H9 (cell line): ENCODE data around the gene KIRREL3. TPM values are rescaled to one million over a fixed set of nuclear protein-coding genes. Genes with fewer than 3 reads are reported as not detected.

Experiments
- DNase-seq: peaks from one replicate; pipeline ENCODE4 v3.0.0-alpha.2; 2017
- H2AFZ ChIP-seq: one replicate; pipeline ENCODE4 v1.6.1; 2013; ENCODE audit warnings: mild to moderate bottlenecking, low read length, control low read depth, moderate library complexity
- H2AK5ac ChIP-seq: 2 replicates; pipeline ENCODE4 v1.6.1; 2013; ENCODE audit warnings: low read length, control low read depth, mixed read lengths; ENCODE audit not compliant: insufficient read length
- H2BK120ac ChIP-seq: one replicate; pipeline ENCODE4 v1.6.1; 2013; ENCODE audit warnings: low read depth, mild to moderate bottlenecking, low read length, control low read depth, inconsistent platforms; ENCODE audit not compliant: poor library complexity, severe bottlenecking
- H2BK12ac ChIP-seq: 2 replicates; pipeline ENCODE4 v1.6.1; 2013; ENCODE audit warnings: low read length, control low read depth, mixed read lengths, low read depth; ENCODE audit not compliant: insufficient read length
- H2BK15ac ChIP-seq: 2 replicates; pipeline ENCODE4 v1.6.1; 2013; ENCODE audit warnings: low read depth, low read length, control low read depth
- H2BK20ac ChIP-seq: one replicate; pipeline ENCODE4 v1.6.1; 2013; ENCODE audit warnings: low read depth, mild to moderate bottlenecking, low read length, control low read depth, inconsistent platforms; ENCODE audit not compliant: poor library complexity, severe bottlenecking
- H2BK5ac ChIP-seq: 2 replicates; pipeline ENCODE4 v1.6.1; 2013; ENCODE audit warnings: low read length, control low read depth, mixed read lengths; ENCODE audit not compliant: insufficient read length
- H3K14ac ChIP-seq: 2 replicates; pipeline ENCODE4 v1.6.1; 2013; ENCODE audit warnings: low read length, control low read depth; ENCODE audit not compliant: insufficient read depth
- H3K18ac ChIP-seq: 2 replicates; pipeline ENCODE4 v1.6.1; 2013; ENCODE audit warnings: low read depth, mild to moderate bottlenecking, mixed read lengths, low read length, control low read depth; ENCODE audit not compliant: insufficient read length
- H3K23ac ChIP-seq: 2 replicates; pipeline ENCODE4 v1.6.1; 2013; ENCODE audit warnings: low read length, control low read depth, mixed read lengths, low read depth; ENCODE audit not compliant: insufficient read length
- H3K23me2 ChIP-seq: 2 replicates; pipeline ENCODE4 v1.6.1; 2013; ENCODE audit warnings: low read depth, mild to moderate bottlenecking, mixed read lengths, low read length, control low read depth; ENCODE audit not compliant: insufficient read length, poor library complexity, severe bottlenecking
- H3K27ac ChIP-seq: 2 replicates; pipeline ENCODE4 v1.5.1; 2013; ENCODE audit warnings: low read length, control low read depth, mixed read lengths, low read depth; ENCODE audit not compliant: insufficient read length
- H3K27me3 ChIP-seq: 2 replicates; pipeline ENCODE4 v1.6.1; 2013; ENCODE audit warnings: low read length, control low read depth, inconsistent platforms; ENCODE audit not compliant: insufficient read depth
- H3K4ac ChIP-seq: 2 replicates; pipeline ENCODE4 v1.6.1; 2013; ENCODE audit warnings: low read depth, mild to moderate bottlenecking, control low read depth, inconsistent platforms, low read length, moderate library complexity
- H3K4me1 ChIP-seq: 2 replicates; pipeline ENCODE4 v1.6.1; 2013; ENCODE audit warnings: low read length, control low read depth, inconsistent platforms; ENCODE audit not compliant: insufficient read depth
- H3K4me2 ChIP-seq: 2 replicates; pipeline ENCODE4 v1.6.1; 2013; ENCODE audit warnings: low read length, control low read depth, mixed read lengths; ENCODE audit not compliant: insufficient read length, insufficient read depth
- H3K56ac ChIP-seq: 2 replicates; pipeline ENCODE4 v1.6.1; 2013; ENCODE audit warnings: low read depth, mild to moderate bottlenecking, mixed read lengths, low read length, control low read depth; ENCODE audit not compliant: insufficient read length
- H3K79me1 ChIP-seq: 2 replicates; pipeline ENCODE4 v1.6.1; 2013; ENCODE audit warnings: low read depth, mild to moderate bottlenecking, moderate library complexity, low read length, control low read depth, inconsistent platforms; ENCODE audit not compliant: insufficient read depth, poor library complexity, severe bottlenecking
- H3K79me2 ChIP-seq: 2 replicates; pipeline ENCODE4 v1.6.1; 2013; ENCODE audit warnings: low read length, control low read depth, inconsistent platforms; ENCODE audit not compliant: insufficient read depth
- H3K9ac ChIP-seq: 2 replicates; pipeline ENCODE4 v1.6.1; 2013; ENCODE audit warnings: low read length, control low read depth, mixed read lengths; ENCODE audit not compliant: insufficient read length; ENCODE audit errors: extremely low read depth
- H3K9me3 ChIP-seq: one replicate; pipeline ENCODE4 v1.6.1; 2013; ENCODE audit warnings: low read depth, low read length, inconsistent platforms; ENCODE audit not compliant: control insufficient read depth
- H3T11ph ChIP-seq: one replicate; pipeline ENCODE4 v1.6.1; 2013; ENCODE audit warnings: mild to moderate bottlenecking, low read length, control low read depth, inconsistent platforms
- H4K20me1 ChIP-seq: one replicate; pipeline ENCODE4 v1.6.1; 2013; ENCODE audit not compliant: control insufficient read depth, insufficient read length, insufficient read depth
- H4K5ac ChIP-seq: 2 replicates; pipeline ENCODE4 v1.6.1; 2013; ENCODE audit warnings: low read depth, mild to moderate bottlenecking, mixed read lengths, low read length, control low read depth; ENCODE audit not compliant: insufficient read length
- H4K8ac ChIP-seq: replicated peaks from 2 replicates; pipeline ENCODE4 v1.6.1; 2013; ENCODE audit warnings: low read length, control low read depth, mixed read lengths, low read depth; ENCODE audit not compliant: insufficient read length
- H4K91ac ChIP-seq: 2 replicates; pipeline ENCODE4 v1.6.1; 2013; ENCODE audit warnings: low read depth, mild to moderate bottlenecking, moderate library complexity, mixed read lengths, low read length, control low read depth; ENCODE audit not compliant: insufficient read length
- H3K27ac Mint-ChIP-seq, 3 experiments: 2 replicates in 2 of 3; 3 replicates in 1 of 3; pipeline ENCODE4 v1.8.0; 2020 to 2021; ENCODE audit warnings: mixed read lengths in 3 of 3, mild to moderate bottlenecking in 1 of 3, moderate library complexity in 1 of 3
- H3K27me3 Mint-ChIP-seq: 2 replicates; pipeline ENCODE4 v1.8.0; 2021; ENCODE audit warnings: low read depth, mild to moderate bottlenecking, moderate library complexity, mixed read lengths
- H3K36me3 Mint-ChIP-seq, 3 experiments: 2 replicates in 2 of 3; 3 replicates in 1 of 3; pipeline ENCODE4 v1.8.0; 2020 to 2021; ENCODE audit warnings: low read depth in 3 of 3, mixed read lengths in 3 of 3; ENCODE audit not compliant: insufficient read depth in 1 of 3
- H3K4me1 Mint-ChIP-seq, 2 experiments: 2 replicates each; pipeline ENCODE4 v1.8.0; 2020; ENCODE audit warnings: mixed read lengths in 2 of 2
- H3K4me3 Mint-ChIP-seq, 2 experiments: 2 replicates in 1 of 2; 3 replicates in 1 of 2; pipeline ENCODE4 v1.8.0; 2020 to 2021; ENCODE audit warnings: mild to moderate bottlenecking in 2 of 2, mixed read lengths in 2 of 2, moderate library complexity in 1 of 2
- H3K9me3 Mint-ChIP-seq, 2 experiments: 2 replicates in 1 of 2; 3 replicates in 1 of 2; pipeline ENCODE4 v1.8.0; 2020; ENCODE audit warnings: mild to moderate bottlenecking in 2 of 2, mixed read lengths in 2 of 2, moderate library complexity in 1 of 2
- CTCF ChIP-seq: fragments of 200-600 bp; sonication (generic); conservative IDR thresholded peaks from 3 replicates; pipeline ENCODE4 v1.8.0; 2021; ENCODE audit warnings: antibody characterized with exemption, mild to moderate bottlenecking
- WGBS: extraction: QIAGEN DNeasy Blood & Tissue Kit; methylation state at CpG from one replicate; pipeline ENCODE4 v1.1.7; 2013; ENCODE audit warnings: missing lambda C conversion rate, low lambda C conversion rate, mixed read lengths; ENCODE audit not compliant: insufficient read length; ENCODE audit errors: extremely low coverage; 5-methylcytosine and 5-hydroxymethylcytosine counted together
- total RNA-seq: library from RNA; stranded (reverse); gene quantifications from 2 replicates; pipeline ENCODE4 v1.2.1, GENCODE V29; 2021

Gene KIRREL3
- total RNA-seq, 1 experiment from 2014 or later = 0.17 TPM

GRCh38 chr11:126973051-126973450, 27.5 kb downstream of the KIRREL3 start:
- H3K4me2 ChIP-seq = no peak overlapping the region
- no peak overlapping the region for H4K8ac ChIP-seq
- no peak overlapping the region for H3K4ac ChIP-seq
- H3K9me3 Mint-ChIP-seq = peaks cover 11 to 15% of the 10 kb centered on the region in 2 experiments
- H3K27ac ChIP-seq = no peak overlapping the region
- no peak overlapping the region for H2AFZ ChIP-seq
- no peak overlapping the region for H3K23ac ChIP-seq
- H3K23me2 ChIP-seq = no peaks in the 10 kb centered on the region
- peaks cover 32 to 40% of the 10 kb centered on the region in 2 experiments for H3K4me1 Mint-ChIP-seq
- no peak overlapping the region for H2BK20ac ChIP-seq
- no peak overlapping the region for H2BK12ac ChIP-seq
- H4K5ac ChIP-seq = no peak overlapping the region
- peaks cover 6% of the 10 kb centered on the region; the same call in 1 of the 2 replicates for H3K4me1 ChIP-seq
- no peaks in the 10 kb centered on the region for H4K20me1 ChIP-seq
- H3K18ac ChIP-seq = no peak overlapping the region
- TF ChIP-seq CTCF = no peak
- peaks cover 7% of the 10 kb centered on the region for H3K27me3 Mint-ChIP-seq
- H3K14ac ChIP-seq = no peak overlapping the region
- H3K36me3 Mint-ChIP-seq = peaks cover 3 to 14% (median 11%) of the 10 kb centered on the region in 3 experiments; a peak in 5 of 7 replicates
- H3K27ac Mint-ChIP-seq = no peak overlapping the region
- no peak overlapping the region for H2BK5ac ChIP-seq
- no peaks in the 10 kb centered on the region for H3K27me3 ChIP-seq
- no peak overlapping the region for H3T11ph ChIP-seq
- no peak overlapping the region for H2AK5ac ChIP-seq
- no peak overlapping the region for H3K4me3 Mint-ChIP-seq
- no peak overlapping the region for H4K91ac ChIP-seq
- no CpG with 5 or more reads among the region's 2 CpGs for WGBS
- no peaks in the 10 kb centered on the region for H3K79me2 ChIP-seq
- H3K9me3 ChIP-seq = peaks cover 9% of the 10 kb centered on the region
- H3K56ac ChIP-seq = no peak overlapping the region
- no peak overlapping the region for H2BK120ac ChIP-seq
- no peaks in the 10 kb centered on the region for H3K79me1 ChIP-seq
- H2BK15ac ChIP-seq = no peak overlapping the region
- no peak overlapping the region for H3K9ac ChIP-seq
- no peak for DNase-seq
